HepG2 (cell line): ENCODE measurements around the gene MIEF1. TPM values are rescaled to one million over a fixed set of nuclear protein-coding genes. Genes with fewer than 3 reads are reported as not detected.

Experiments used
- ARID4A ChIP-seq: sonication (generic); formaldehyde crosslinking; IDR thresholded peaks from 2 replicates; pipeline ENCODE4 v1.5.0; 2020; ENCODE audit warnings: mild to moderate bottlenecking, missing genetic modification reagents, borderline replicate concordance
- HIVEP1 ChIP-seq: sonication (generic); formaldehyde crosslinking; IDR thresholded peaks from 2 replicates; pipeline ENCODE4 v1.4.0; 2020; ENCODE audit warnings: mild to moderate bottlenecking, missing genetic modification reagents
- KDM3A ChIP-seq: IDR thresholded peaks from 2 replicates; pipeline ENCODE4 v1.6.1; 2018; ENCODE audit warnings: low read depth, missing compliant biosample characterization
- MLLT10 ChIP-seq: sonication (generic); formaldehyde crosslinking; IDR thresholded peaks from 2 replicates; pipeline ENCODE4 v1.4.0; 2020; ENCODE audit warnings: missing genetic modification reagents
- NCOA5 ChIP-seq: sonication (generic); formaldehyde crosslinking; IDR thresholded peaks from 2 replicates; pipeline ENCODE4 v1.4.0; 2020; ENCODE audit warnings: missing genetic modification reagents
- ZBTB46 ChIP-seq: sonication (generic); formaldehyde crosslinking; IDR thresholded peaks from 2 replicates; pipeline ENCODE4 v1.4.0; 2020; ENCODE audit warnings: mild to moderate bottlenecking, missing genetic modification reagents, borderline replicate concordance
- ZNF20 ChIP-seq: sonication (generic); formaldehyde crosslinking; IDR thresholded peaks from 2 replicates; pipeline ENCODE4 v1.4.0; 2020; ENCODE audit warnings: mild to moderate bottlenecking, moderate library complexity, missing genetic modification reagents
- ZNF414 ChIP-seq: sonication (generic); formaldehyde crosslinking; IDR thresholded peaks from 2 replicates; pipeline ENCODE4 v1.5.0; 2020; ENCODE audit warnings: missing genetic modification reagents
- ZNF530 ChIP-seq: sonication (generic); formaldehyde crosslinking; IDR thresholded peaks from 2 replicates; pipeline ENCODE4 v1.5.0; 2020; ENCODE audit warnings: low read depth, mild to moderate bottlenecking, missing genetic modification reagents
- ZNF577 ChIP-seq: sonication (generic); formaldehyde crosslinking; IDR thresholded peaks from 2 replicates; pipeline ENCODE4 v1.4.0; 2020; ENCODE audit warnings: mild to moderate bottlenecking, low read depth, missing genetic modification reagents, borderline replicate concordance
- ZNF609 ChIP-seq: sonication (generic); formaldehyde crosslinking; IDR thresholded peaks from 2 replicates; pipeline ENCODE4 v1.4.0; 2020; ENCODE audit warnings: mild to moderate bottlenecking, missing genetic modification reagents, borderline replicate concordance
- ZNF652 ChIP-seq: IDR thresholded peaks from 2 replicates; pipeline ENCODE4 v1.6.1; 2016; ENCODE audit warnings: low read depth, borderline replicate concordance
- ZNF660 ChIP-seq: sonication (generic); formaldehyde crosslinking; IDR thresholded peaks from 2 replicates; pipeline ENCODE4 v1.5.1; 2020; ENCODE audit warnings: mild to moderate bottlenecking, low read depth, missing genetic modification reagents, borderline replicate concordance
- ZSCAN12 ChIP-seq: sonication (generic); formaldehyde crosslinking; IDR thresholded peaks from 2 replicates; pipeline ENCODE4 v1.9.0; 2021; ENCODE audit warnings: mild to moderate bottlenecking, missing genetic modification reagents
- ZSCAN9 ChIP-seq: IDR thresholded peaks from 2 replicates; pipeline ENCODE4 v1.6.1; 2016; ENCODE audit warnings: borderline replicate concordance
- polyA plus RNA-seq, 8 experiments: library from polyadenylated mRNA; depleted of rRNA in 3 of 8; stranded (reverse) in 7 of 8; unstranded in 1 of 8; fragments of >200 nt; fragmentation: Illumina TruSeq in 4 of 8; extraction: Trizol in 4 of 8; gene quantifications; 2 replicates each; pipeline versions ENCODE4 v1.2.1 to v1.2.3, GENCODE V29; 2011 to 2016; ENCODE audit warnings: low read depth in 4 of 8, missing spikeins in 1 of 8, mixed read lengths in 1 of 8; ENCODE audit not compliant: insufficient read depth in 1 of 8
- total RNA-seq, 5 experiments: library from RNA; depleted of rRNA; stranded (reverse); fragments of >200 nt; fragmentation: Illumina TruSeq; extraction: Trizol; gene quantifications; 2 replicates each; pipeline ENCODE4 v1.2.3, GENCODE V29; 2016; ENCODE audit warnings: low read depth in 1 of 5

MIEF1 gene
- total and polyA plus RNA-seq, 2 of the 13 experiments (the other 11 are each of a cell fraction or from before 2014, with no cell fraction given), result 21.7 to 34.8 TPM

GRCh38 chr22:39528681-39529486 is 26.8 kb downstream of the MIEF1 start (continued):
- TF ChIP-seq ZNF609 (CRISPR knock-in tag) (peak; percentile 72; the same call in 1 of the 2 replicates), ZBTB46 (CRISPR knock-in tag) (no peak), NCOA5 (CRISPR knock-in tag) (no peak), ZNF652 (CRISPR knock-in tag) (no peak), ZNF577 (CRISPR knock-in tag) (no peak), ZNF414 (peak; percentile 76; the same call in 1 of the 2 replicates), MLLT10 (CRISPR knock-in tag) (no peak), KDM3A (CRISPR knock-in tag) (peak; percentile 100), HIVEP1 (CRISPR knock-in tag) (no peak; the same call in 1 of the 2 replicates), ZSCAN12 (CRISPR knock-in tag) (0 out of 2 replicates have a peak, but pooled peaks have one; percentile 58), ZSCAN9 (CRISPR knock-in tag) (peak; percentile 88), ZNF20 (CRISPR knock-in tag) (no peak), ARID4A (CRISPR knock-in tag) (peak; percentile 79; the same call in 1 of the 2 replicates), ZNF660 (CRISPR knock-in tag) (no peak), ZNF530 (CRISPR knock-in tag) (no peak)
